SHP77 (cell line): Measurements from ENCODE around the gene TMEM134.

Experiments used
- DNase-seq, 2 experiments: peaks; one replicate each; lab custom pipeline; 2025; lab: John Stamatoyannopoulos, UW

The TMEM134 gene

DNA sequence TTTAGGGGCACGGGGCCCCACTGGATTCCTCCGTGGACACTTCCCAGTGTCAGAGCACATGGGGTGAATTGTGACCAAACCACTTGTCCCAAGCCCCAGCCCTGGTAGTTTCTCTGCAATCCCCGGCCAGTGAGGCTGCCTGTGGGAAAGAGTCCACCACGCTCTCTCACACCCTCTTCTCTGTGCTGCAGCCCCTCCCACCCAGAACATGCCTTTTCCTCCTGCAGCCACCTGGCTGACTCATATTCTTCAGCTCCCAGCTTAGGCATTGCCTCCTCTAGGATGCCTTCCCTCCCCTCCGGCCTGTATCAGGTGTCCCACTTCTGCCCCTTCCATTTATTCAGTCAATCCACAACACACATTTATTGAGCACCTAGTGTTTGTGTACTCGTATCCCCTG lies 46.2 kb downstream of the TMEM134 start:
- DNase-seq: peak in 1 of 2 experiments; percentile 35

DNA sequence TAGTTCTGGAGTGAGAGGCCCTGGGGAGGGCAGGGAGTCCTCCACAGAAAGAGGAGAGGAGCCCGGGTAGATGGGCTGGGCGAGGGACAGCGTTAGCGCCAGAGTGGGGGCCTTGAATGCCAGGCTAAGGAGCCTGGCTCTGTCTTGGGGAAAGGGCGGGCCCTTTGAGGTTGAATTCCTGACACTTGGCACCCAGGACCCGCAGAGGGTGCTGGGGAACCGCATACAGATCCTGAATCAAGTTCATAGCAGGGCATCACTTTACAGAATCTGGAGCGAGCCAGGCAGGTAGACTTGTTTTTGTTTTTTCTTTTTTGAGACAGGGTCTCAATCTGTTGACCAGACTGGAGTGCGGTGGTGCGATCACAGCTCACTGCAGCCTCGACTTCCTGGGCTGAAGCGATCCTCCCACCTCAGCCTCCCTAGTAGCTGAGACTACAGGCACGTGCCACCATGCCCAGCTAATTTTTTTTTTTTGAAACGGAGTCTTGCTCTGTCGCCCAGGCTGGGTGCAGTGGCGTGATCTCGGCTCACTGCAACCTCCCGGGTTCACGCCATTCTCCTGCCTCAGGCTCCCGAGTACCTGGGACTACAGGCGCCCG lies 47.5 kb downstream of the TMEM134 start:
- DNase-seq: peak in 1 of 2 experiments; percentile 55

DNA sequence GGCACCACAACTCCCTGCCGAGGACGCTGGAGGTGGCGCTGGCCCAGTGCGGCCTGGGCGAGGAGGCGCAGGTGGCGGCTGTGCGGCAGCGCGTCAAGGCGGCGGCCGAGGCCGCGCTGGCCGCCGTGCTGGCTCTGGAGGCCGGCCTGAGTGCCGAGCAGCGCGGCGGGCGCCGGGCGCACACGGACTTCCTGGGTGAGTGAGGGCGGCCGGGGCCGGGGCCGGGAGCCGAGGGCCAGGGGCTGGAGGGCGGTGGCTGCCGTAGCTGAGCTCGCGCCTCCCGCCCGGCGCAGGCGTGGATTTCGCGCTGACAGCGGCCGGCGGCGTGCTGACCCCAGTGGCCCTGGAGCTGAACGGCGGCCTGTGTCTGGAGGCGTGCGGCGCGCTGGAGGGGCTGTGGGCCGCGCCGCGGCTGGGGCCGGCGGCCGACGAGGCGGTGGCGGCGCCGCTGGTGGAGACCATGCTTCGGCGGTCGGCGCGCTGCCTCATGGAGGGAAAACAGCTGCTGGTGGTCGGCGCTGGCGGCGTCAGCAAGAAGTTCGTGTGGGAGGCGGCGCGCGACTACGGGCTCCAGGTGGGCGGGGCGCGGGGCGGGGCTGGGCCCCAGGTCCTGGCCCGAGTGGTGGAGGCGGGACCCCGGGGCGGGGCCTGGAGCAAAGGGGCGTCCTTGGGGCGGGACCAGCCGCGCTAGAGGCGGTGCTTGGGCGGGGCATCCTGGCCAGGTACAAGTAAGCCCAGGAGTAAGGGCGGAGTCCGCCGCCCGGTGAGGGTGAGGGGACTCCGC lies 48.2 kb downstream of the TMEM134 start:
- peak; percentile 90 to 94 for DNase-seq

- no peak for DNase-seq
These were observed 48.9 kb downstream of the TMEM134 start for GRCh38 chr11:67420147-67420645.

GRCh38 chr11:67419325-67420049 lies 49.6 kb downstream of the TMEM134 start:
- DNase-seq: no peak

- no peak for DNase-seq
These were observed 50.4 kb downstream of the TMEM134 start for GRCh38 chr11:67418476-67419281.

DNA sequence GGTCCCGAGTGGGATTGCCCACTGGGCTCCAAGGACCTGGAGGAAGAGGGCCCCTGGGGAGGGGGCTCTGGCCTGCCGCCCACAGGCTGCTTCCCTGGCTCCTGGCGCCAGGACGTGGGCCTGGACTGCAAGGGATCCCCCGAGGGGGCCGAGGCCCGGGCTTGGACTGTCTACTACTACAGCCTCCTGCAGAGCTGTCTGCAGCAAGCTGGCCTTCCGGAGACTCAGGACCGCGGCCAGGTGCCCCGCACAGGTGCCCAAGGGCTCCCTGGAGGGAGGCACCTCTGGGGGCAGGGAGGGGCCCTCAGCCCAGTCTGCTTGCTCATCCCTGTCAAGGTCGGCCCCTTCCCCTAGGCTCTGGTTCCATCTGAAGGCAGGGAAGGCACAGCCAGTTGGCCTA lies 51.6 kb downstream of the TMEM134 start:
- no peak for DNase-seq

DNA sequence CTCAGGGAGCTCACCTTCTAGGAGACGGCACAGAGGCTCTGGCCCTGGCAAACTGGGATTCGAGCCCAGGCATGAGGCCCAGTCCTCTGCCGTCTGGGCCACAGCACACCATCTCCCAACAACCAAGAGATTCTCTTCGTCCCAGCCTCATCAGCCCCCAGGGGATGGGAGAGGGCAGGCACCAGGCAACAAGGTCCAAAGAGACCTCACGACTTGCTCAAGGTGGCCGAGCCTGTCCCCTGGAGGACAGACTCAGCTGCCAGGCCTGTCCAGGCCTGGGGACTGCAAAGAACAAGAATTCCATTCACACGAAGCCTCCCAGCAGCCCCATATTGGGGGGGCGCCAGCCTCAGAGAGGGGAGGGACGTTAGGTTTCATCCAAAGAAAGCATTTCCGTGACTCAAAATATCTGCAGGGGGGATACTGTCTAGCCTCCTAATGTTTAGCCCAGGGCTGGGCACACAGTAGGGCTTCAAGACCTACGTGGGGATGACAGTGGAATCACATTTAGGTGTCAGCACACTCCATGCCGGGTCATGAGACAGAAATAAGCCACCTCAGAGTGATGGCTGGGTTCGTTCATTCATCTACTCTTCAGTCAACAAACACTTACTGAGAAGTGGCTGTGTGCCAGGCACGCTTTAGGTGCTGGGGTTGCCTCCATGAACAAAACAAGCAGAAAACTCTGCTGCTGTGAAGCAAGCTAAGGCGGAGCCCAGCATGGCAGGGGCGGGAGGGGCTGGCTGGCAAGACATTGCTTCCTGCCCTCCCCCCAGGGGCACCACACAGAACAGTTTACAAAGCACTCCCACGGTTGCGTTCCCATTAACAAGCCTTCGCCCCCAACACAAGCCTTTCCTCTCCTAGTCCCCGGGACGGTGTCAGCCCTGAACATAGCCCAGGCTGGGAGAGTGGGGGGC lies 52.4 kb downstream of the TMEM134 start:
- peak; percentile 67 to 79 for DNase-seq

DNA sequence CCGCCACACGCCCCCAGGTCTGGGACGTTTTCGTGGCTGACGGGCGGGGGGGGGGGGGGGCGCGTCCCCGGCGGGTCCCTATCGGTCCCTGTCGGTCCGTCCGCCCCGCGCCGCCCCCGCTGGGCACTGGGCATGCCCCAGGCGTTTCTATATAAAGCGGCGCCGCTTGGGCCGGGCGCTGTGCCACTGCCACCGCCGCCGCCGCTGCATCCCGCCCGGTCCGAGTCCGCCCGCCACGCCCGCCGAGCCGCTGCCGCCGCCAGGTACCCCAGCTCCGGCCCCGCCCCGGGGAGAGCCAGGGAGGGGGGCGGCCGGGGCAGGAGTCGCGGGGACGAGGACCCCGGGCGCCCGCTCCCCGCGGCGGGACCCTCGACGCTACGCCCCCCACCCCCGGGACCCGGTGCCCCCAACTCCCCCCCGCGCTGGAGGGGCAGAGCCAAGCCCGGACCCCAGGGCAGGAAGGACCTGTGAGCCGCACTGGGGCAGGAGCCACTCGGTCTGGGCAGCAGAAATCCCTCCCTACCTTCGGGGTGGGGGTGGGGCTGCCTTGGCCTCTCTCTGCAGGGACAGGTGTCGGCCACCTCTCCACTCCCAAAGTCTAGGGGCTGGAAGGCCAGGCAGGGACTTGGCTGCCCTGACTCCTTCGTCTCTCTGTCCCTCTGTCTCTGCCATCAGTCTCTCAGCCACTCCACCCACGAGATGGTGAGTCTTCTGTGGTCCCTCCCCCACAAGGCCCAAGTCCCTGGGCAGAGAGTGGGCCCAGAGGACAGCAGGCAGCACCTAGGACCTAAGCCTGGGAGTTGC lies 53.3 kb downstream of the TMEM134 start, which contains the start of gene CARNS1:
CARNS1 (plus strand) TSS at position 178 of the 804 bp plus-strand sequence; CDS start at position 700, 522 bp downstream.
- DNase-seq: no peak

GRCh38 chr11:67413266-67413849 lies 55.7 kb downstream of the TMEM134 start:
- DNase-seq: no peak

DNA sequence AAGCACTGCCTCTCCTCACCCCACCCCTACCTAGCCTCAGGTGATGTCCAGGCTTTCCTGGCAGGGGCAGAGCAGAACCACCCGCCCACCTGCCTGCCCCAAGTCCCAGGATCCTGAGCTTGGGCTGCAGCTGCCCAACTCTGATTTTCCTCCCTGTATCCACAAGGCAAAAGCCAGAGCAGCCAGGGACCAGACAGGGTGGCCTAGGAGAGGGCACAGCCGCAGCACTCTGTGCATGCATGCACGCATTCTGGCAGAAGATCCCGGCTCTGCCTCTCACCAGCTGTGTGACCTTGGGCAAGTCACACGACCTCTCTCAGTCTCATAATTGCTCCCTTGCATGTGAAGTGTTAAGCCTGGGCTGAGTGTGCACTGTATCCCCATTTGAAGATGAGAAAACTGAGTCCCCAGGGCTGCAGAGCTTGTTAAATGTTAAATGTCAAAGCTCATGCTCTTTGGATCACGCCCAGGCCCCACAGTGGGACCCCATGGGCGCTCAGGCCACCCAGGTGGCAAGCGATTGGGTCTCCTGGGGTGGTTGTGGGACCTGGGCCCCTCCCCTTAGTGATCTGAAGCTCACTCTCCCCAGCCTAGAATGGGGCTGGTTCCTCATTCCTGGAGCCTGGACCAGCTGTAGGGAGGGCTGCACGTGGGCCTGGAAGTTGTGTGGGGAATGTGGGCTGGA lies 56.4 kb downstream of the TMEM134 start:
- no peak for DNase-seq

GRCh38 chr11:67411785-67412152 lies 57.3 kb downstream of the TMEM134 start:
- DNase-seq: no peak
